ENCODE data around the gene FBRSL1. TPM values are rescaled to one million over a fixed set of nuclear protein-coding genes. Genes with fewer than 3 reads are reported as not detected.
"Not testable (repeated sequence)": the region's sequence is repeated elsewhere in the genome, so short reads cannot be mapped to it uniquely, and the experiment has no call there.

Gene FBRSL1
- total and polyA plus RNA-seq, 2 donors (not counting 3 experiments of a cell fraction or from before 2014, with no cell fraction given): 19.3 to 79.8 TPM

- no peaks in the 10 kb centered on the region for H3K9me1 ChIP-seq (replicated peaks; ENCODE audit: control insufficient read depth, extremely low read depth, insufficient read depth, low read length)
- H3K9ac ChIP-seq (replicated peaks; ENCODE audit: extremely low read depth, insufficient read depth, low read length): no peak overlapping the region
- intact Hi-C loops (cut with micrococcal nuclease) (no loop called here), dilution Hi-C loops (cut with MboI; ENCODE audit: extremely low pct_ligation_motif_present, low sequenced_read_pairs) (no loop called here)
- no peak overlapping the region for H3K4me3 ChIP-seq (replicated peaks in 1 of 3; ENCODE audit: insufficient read depth in 1 of 3, low read depth in 1 of 3, low read length in 3 of 3)
- FAIRE-seq (no peak), DNase-seq (ENCODE audit: low read depth, low spot score) (no peak)
- H3K36me3 ChIP-seq (ENCODE audit: control insufficient read depth in 2 of 2, extremely low read depth in 1 of 2, insufficient read depth in 2 of 2, low read length in 2 of 2): no peaks in the 10 kb centered on the region
- no peak overlapping the region for H3K4me2 ChIP-seq (ENCODE audit: insufficient read depth, low read length)
- no peak for TF ChIP-seq MYC (IDR thresholded peaks at IDR 0.05; ENCODE audit: low read depth, low read length)
- no peak for TF ChIP-seq GATA2 (IDR thresholded peaks at IDR 0.05; ENCODE audit: insufficient read depth, insufficient read length, low read depth, low read length)
- no peak for TF ChIP-seq POLR2AphosphoS5 (IDR thresholded peaks at IDR 0.05; ENCODE audit: insufficient read depth, low read depth, low read length)
- TF ChIP-seq JUN (IDR thresholded peaks at IDR 0.05; ENCODE audit: borderline replicate concordance, insufficient read depth, insufficient read length, low read depth): no peak
- TF ChIP-seq MAX (IDR thresholded peaks at IDR 0.05; ENCODE audit: insufficient read depth, insufficient read length): no peak
- TF ChIP-seq POLR2A (IDR thresholded peaks at IDR 0.05; ENCODE audit: low read depth, low read length): no peak
- no peak for TF ChIP-seq FOS (IDR thresholded peaks at IDR 0.05; ENCODE audit: borderline replicate concordance, insufficient read depth, low read length)
- no TSS peak for BruUV-seq (replicated peaks)
- no peaks in the 10 kb centered on the region for H3K4me1 ChIP-seq (ENCODE audit: control insufficient read depth, extremely low read depth, insufficient read depth, low read length)
- no peaks in the 10 kb centered on the region for H3K9me3 ChIP-seq (replicated peaks; ENCODE audit: control insufficient read depth, insufficient read depth, low read length)
- H3K79me2 ChIP-seq (ENCODE audit: control insufficient read depth, insufficient read depth, low read length): no peaks in the 10 kb centered on the region
- no peaks in the 10 kb centered on the region for H3K27me3 ChIP-seq (ENCODE audit: control insufficient read depth in 2 of 2, insufficient read depth in 2 of 2, low read length in 2 of 2)
- no peak overlapping the region for H2AFZ ChIP-seq (ENCODE audit: low read depth, low read length)
- no peaks in the 10 kb centered on the region for H4K20me1 ChIP-seq (replicated peaks; ENCODE audit: control insufficient read depth, extremely low read depth, insufficient read depth, low read length)
- H3K27ac ChIP-seq (ENCODE audit: insufficient read depth, low read depth, low read length): no peak overlapping the region
- ChIA-PET CTCF (no interaction called here), POLR2A (no interaction called here)
These were observed 40.9 kb downstream of the FBRSL1 start for GRCh38 chr12:132530851-132531250.

- BruUV-seq (replicated peaks); dilution Hi-C loops (cut with MboI; ENCODE audit: extremely low pct_ligation_motif_present, low sequenced_read_pairs); H3K79me2 ChIP-seq (ENCODE audit: control insufficient read depth, insufficient read depth, low read length); H2AFZ ChIP-seq (ENCODE audit: low read depth, low read length); H3K9me3 ChIP-seq (replicated peaks; ENCODE audit: control insufficient read depth, insufficient read depth, low read length); H3K9me1 ChIP-seq (replicated peaks; ENCODE audit: control insufficient read depth, extremely low read depth, insufficient read depth, low read length); H3K4me3 ChIP-seq (replicated peaks in 1 of 3; ENCODE audit: insufficient read depth in 1 of 3, low read depth in 1 of 3, low read length in 3 of 3); H3K4me2 ChIP-seq (ENCODE audit: insufficient read depth, low read length); H3K27ac ChIP-seq (ENCODE audit: insufficient read depth, low read depth, low read length); H4K20me1 ChIP-seq (replicated peaks; ENCODE audit: control insufficient read depth, extremely low read depth, insufficient read depth, low read length); CTCF ChIA-PET; H3K27me3 ChIP-seq (ENCODE audit: control insufficient read depth in 2 of 2, insufficient read depth in 2 of 2, low read length in 2 of 2); DNase-seq (ENCODE audit: low read depth, low spot score); H3K9ac ChIP-seq (replicated peaks; ENCODE audit: extremely low read depth, insufficient read depth, low read length); H3K36me3 ChIP-seq (ENCODE audit: control insufficient read depth in 2 of 2, extremely low read depth in 1 of 2, insufficient read depth in 2 of 2, low read length in 2 of 2); FAIRE-seq; H3K4me1 ChIP-seq (ENCODE audit: control insufficient read depth, extremely low read depth, insufficient read depth, low read length); POLR2A ChIA-PET; intact Hi-C loops (cut with micrococcal nuclease): not testable (repeated sequence)
These were observed 43.0 kb downstream of the FBRSL1 start for GRCh38 chr12:132532711-132533583.
